GM12873 (cell line): ENCODE data around the gene ERBIN.

Source experiments
- CTCF ChIP-seq: IDR thresholded peaks from 2 replicates; pipeline ENCODE4 v1.5.1; 2012; ENCODE audit warnings: low read depth, mild to moderate bottlenecking, moderate library complexity, low read length, control low read depth; ENCODE audit not compliant: insufficient read depth; ENCODE audit errors: missing control alignments

The ERBIN gene

GRCh38 chr5:66129144-66129543, 202.8 kb downstream of the ERBIN start:
- TF ChIP-seq CTCF = no peak

- no peak for TF ChIP-seq CTCF
Measured at GRCh38 chr5:66130493-66130892, 204.1 kb downstream of the ERBIN start.
